Epithelial cell of proximal tubule (primary cell): ENCODE measurements around the gene BTBD9. TPM values are rescaled to one million over a fixed set of nuclear protein-coding genes. Genes with fewer than 3 reads are reported as not detected.

Experiments
- DNase-seq: peaks from one replicate; pipeline ENCODE4 v3.0.0-alpha.2; 2011; ENCODE audit warnings: low read depth
- H3K4me3 ChIP-seq: 2 replicates; pipeline ENCODE4 v1.5.1; 2011; ENCODE audit warnings: low read depth, mild to moderate bottlenecking, low read length
- total RNA-seq: library from RNA; depleted of rRNA; stranded (reverse); fragments of >200 nt; gene quantifications from 2 replicates; pipeline ENCODE4 v1.2.3, GENCODE V29; 2015
- TF ChIP-seq, protein P1 (sequence below): conservative IDR thresholded peaks from 2 replicates; pipeline ENCODE4 v1.5.1; 2012; ENCODE audit warnings: low read depth, mild to moderate bottlenecking, low read length

Gene BTBD9
- total RNA-seq, 1 donor from 2014 or later, result 2.9 TPM

DNA sequence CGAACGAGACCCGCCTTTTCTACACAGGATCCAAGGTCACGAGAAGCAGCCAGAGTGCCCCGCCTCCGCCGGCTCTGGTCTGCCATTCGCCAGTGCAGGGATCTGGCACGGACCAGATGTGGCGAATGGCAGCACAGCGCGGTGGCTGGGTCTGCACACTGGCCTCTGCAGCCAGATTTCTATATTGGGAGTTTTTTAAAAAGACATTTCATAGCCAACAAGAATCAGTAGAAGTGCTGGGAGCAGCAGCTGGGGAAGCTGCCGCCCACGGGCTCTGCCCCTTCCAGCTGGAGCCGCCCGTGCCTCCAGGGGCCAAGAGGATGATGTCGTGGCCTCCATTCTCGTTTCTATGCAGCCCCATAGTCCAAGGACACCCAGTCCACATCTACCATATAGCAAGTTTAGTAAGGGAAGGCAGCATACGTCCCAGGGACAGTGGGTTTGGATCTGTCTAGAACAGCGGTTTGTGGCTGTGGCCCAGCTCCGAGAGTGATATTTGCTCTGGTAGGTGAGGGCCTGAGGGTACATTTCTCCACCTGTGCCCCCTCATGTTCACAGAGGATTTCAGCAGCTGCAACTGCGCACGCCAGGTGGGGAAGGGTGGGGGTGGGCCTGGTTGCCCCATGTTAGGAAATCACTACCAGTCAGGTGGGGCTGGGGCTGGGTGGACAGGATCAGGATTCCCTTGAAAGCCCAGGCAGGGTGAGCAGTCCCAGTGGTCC is 486.5 kb downstream of the BTBD9 start:
- TF ChIP-seq, protein P1, sequence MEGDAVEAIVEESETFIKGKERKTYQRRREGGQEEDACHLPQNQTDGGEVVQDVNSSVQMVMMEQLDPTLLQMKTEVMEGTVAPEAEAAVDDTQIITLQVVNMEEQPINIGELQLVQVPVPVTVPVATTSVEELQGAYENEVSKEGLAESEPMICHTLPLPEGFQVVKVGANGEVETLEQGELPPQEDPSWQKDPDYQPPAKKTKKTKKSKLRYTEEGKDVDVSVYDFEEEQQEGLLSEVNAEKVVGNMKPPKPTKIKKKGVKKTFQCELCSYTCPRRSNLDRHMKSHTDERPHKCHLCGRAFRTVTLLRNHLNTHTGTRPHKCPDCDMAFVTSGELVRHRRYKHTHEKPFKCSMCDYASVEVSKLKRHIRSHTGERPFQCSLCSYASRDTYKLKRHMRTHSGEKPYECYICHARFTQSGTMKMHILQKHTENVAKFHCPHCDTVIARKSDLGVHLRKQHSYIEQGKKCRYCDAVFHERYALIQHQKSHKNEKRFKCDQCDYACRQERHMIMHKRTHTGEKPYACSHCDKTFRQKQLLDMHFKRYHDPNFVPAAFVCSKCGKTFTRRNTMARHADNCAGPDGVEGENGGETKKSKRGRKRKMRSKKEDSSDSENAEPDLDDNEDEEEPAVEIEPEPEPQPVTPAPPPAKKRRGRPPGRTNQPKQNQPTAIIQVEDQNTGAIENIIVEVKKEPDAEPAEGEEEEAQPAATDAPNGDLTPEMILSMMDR, result no peak
- no peak overlapping the region for H3K4me3 ChIP-seq
- DNase-seq, result no peak

DNA sequence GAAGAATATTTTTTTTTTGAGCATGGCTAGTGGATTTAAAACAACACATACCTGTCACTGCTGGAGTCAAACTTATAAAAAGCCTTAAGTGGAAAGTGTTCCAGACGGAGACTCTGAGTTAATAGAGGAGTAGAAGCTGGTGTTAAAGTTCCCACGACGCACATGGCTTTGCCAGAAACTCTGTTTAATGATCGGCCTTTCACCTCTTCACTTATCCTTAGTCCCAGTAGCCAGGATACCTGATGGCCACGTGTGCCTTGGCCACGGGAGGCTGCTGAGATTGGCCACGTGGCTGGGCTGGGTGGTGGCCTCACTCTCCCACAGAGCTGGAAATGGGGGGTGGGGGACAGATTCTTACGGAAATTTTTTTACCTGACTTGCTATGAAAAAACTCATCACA is 487.1 kb downstream of the BTBD9 start:
- DNase-seq, result no peak
- no peak overlapping the region for H3K4me3 ChIP-seq
- TF ChIP-seq, protein P1, result no peak

- H3K4me3 ChIP-seq, result no peak overlapping the region
- no peak for DNase-seq
- TF ChIP-seq, protein P1, result no peak
These were observed 487.9 kb downstream of the BTBD9 start for GRCh38 chr6:38151580-38152500.

DNA sequence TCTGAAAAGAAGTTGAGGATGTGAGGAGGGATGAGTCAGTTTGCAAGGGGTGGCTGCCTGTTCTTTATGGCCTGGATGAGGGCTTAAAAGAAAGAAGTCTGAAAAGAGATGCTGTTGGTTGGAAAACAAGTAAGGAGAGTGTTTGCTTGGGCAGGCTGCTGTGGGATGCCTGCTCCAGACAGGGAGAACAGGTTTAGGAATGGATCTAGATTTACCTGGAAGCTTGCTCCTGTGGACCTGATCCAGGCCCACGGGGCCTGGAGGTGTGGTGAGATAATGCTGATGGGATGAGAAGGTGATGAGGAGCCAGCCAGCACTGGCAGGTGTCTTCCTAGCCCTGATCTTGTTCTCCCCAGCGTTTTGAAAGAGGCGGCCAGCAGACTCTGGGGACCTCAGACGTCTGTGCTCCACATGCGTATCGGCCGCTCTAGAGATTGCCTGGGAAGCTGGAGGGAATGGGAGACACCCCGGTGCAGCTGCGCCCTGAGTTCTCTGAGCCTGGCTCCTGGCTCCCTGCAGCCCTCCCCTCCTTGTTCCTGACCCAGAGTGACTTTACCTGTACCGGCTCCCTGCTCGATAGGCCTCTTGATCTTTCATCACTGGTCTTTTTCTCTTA is 488.9 kb downstream of the BTBD9 start:
- TF ChIP-seq, protein P1, result no peak
- H3K4me3 ChIP-seq, result no peak overlapping the region
- no peak for DNase-seq

- no peak overlapping the region for H3K4me3 ChIP-seq
- TF ChIP-seq, protein P1, result no peak
These were observed 489.7 kb downstream of the BTBD9 start for GRCh38 chr6:38150021-38150420.

GRCh38 chr6:38149531-38149930 is 490.2 kb downstream of the BTBD9 start:
- TF ChIP-seq, protein P1, result no peak
- no peak for DNase-seq
- H3K4me3 ChIP-seq, result no peak overlapping the region

More at GRCh38 chr6:38150021-38150420, 489.7 kb downstream of the BTBD9 start:
- no peak for DNase-seq
